Measurements from ENCODE around the gene NINJ1. TPM values are rescaled to one million over a fixed set of nuclear protein-coding genes. Genes with fewer than 3 reads are reported as not detected.
A peak's percentile ranks its signal among the peaks of the same experiment; 100 is the strongest.
"Not testable (repeated sequence)": the region's sequence is repeated elsewhere in the genome, so short reads cannot be mapped to it uniquely, and the experiment has no call there.

NINJ1 gene
- total RNA-seq, 1 donor from 2014 or later, result 53.5 TPM

DNA sequence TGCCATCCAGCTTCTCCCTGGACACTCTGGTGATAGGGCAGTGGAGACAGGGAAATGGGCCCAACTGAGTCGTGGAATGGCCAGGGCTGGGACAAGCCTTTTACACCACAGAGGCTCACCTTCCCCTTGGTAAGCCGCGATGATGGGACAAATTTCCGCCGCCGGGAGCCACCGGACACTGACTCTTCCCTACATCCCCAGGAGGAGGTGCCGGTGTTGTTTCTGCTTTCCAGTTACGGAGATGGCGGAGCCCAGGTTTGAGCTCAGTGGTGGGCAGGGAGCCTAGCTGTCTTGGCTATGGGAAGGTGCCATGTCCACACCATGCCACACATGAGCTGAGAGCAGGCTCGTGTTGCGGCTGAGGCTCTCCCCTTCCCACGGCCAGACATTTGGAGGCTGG lies 30.0 kb upstream of the NINJ1 start:
- DNase-seq (ENCODE audit: low spot score) (no peak), ATAC-seq (no peak)
- intact Hi-C loops (cut with DNase I), result loop anchor here (5.0 kb wide), 1 partner anchor 138 kb away; no protein-coding TSS in a partner anchor

DNA sequence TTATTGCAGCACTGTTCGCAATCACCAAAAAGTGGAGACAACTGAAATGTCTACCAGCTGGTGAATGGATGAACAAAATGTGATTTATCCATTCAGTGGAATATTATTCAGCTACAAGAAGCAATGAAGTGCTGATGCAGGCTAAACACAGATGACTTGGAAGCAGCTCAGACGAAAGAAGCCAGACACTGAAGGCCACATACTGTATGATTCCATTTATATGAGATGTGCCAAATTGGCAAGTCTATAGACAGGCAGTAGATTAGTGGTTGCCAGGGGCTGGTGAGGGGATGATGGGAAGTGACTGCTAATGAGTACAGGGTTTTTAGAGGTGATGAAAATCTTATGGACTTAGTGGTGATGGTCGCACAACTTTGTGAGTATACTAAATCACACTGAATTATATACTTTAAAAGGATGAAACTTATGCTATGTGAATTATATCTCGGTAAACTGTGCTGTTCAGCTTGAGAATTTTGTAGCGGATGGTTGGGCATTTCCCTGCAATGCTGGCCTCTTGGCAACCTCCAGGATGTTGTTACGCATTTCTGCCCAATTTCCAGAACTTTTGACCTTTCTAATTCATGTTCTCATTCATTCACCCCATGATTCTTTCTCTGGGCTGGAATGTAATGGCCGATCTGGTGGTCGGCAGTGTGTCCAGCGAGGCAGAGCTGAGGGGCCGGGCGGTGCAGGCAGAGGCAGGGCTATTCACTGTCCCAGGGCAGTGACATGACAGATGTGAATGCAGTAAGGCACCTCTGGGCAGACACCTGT lies 27.9 kb upstream of the NINJ1 start:
- ATAC-seq (no peak), DNase-seq (ENCODE audit: low spot score) (no peak)
- intact Hi-C loops (cut with DNase I), result loop anchor here (5.0 kb wide), 1 partner anchor 140 kb away; no protein-coding TSS in a partner anchor

DNA sequence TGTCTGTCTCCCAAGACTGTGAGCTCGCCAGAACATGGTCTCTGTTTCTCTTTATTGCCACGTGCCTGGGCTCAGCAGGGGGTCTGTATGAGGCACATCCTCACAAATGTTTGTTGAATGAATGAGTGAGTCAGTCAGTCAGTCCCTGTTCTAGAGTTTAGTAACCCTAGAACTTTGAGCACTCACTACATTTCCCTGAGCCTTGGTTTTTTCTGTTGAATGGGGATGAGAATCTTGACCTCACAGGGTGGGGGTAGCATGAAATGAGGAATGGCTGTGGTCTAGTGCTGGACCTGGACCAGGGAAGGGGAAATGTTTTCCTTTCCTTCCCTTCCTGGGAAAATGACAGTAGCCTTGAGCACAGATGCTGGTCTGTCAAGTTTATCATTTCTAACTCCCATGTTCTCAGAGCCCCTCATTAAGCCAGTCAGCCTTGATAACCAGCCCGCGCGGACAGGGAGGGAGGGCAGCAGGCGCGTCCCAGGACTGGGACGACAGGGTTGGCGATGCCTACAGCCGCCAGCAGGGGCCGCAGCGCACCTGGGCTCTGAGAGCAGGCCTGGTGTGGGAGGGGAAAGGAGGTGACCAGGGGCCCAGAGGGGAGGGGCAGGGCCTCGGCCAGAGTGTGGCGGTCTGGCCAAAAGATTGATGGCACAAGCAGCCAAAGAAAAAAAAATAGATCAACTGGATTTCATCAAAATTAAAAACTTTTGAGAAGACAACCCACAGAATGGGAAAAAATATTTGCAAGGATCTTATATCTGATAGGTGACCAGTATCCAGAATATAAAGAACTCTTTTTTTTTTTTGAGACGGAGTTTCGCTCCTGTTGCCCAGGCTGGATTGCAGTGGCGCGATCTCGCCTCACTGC lies 25.8 kb upstream of the NINJ1 start:
- ATAC-seq (peak; percentile 99), DNase-seq (ENCODE audit: low spot score) (peak; percentile 93)

DNA sequence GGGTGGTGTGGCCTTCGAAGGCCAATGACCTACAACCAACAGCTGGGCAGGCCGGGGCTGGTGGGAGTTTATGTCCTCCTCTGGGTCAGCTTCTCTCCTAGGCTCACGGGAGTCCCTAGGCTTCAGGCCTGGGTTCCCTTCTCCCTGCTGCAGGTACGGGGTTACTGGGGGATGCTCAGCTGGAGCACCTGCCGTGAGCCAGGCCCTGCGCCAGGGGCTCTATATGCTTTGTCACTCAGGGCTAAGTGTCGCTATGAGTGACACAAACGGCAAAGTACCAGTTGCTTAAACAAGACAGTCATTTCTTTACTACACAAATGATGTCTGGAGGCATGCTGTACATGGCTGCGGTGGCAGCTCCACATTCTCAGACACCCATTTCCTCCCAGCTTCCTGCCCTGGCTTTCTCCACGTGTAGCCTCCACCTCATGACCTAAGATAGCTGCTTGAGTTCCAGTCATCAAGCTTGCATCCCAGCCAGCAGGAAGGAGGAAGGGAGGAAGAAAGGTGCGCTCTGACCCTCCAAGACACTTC lies 22.5 kb upstream of the NINJ1 start:
- ATAC-seq, result no peak
- DNase-seq (ENCODE audit: low spot score), result no peak
- intact Hi-C loops (cut with DNase I), result no loop called here

More for the DNA sequence above, 25.8 kb upstream of the NINJ1 start:
- intact Hi-C loops (cut with DNase I), result loop anchor here (5.0 kb wide), 1 partner anchor 142 kb away; no protein-coding TSS in a partner anchor

DNA sequence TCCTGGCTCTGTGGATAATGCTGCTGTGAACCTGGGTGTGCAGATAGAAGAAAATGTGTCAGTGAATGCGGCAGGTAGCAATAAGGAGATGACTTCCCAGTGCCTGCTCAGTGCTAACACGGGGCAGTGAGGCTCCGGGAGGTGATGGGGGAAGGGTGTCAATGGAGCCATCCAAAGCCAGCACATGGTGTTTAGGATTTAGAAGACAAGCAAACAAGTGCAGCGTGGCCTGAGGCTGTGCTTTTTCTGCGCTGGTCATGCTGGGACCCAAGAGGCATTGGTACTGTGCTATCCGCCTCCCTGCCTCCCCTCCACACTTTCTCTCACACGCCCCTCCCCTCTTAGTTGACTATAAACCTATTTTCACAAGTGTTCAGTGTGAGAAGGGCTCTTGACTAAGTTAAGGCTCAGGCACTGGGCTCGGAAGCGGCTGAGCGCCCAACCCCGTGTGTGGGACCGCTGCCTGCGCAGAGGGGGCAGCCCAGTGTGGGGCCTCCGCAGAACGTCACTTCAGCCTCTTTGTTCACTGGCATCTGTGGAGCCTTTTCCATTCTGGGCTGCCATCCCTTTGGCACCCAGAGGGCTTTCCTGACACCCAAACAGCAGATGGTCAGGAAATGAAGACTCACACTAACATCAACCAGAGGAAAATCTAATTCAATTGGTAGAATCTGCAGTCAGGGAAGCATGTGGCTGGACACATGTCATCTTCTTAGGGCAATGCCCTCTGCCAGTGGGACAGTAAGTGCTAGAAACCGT lies 21.8 kb upstream of the NINJ1 start:
- DNase-seq (ENCODE audit: low spot score) (no peak), ATAC-seq (no peak)
- intact Hi-C loops (cut with DNase I), result no loop called here

DNA sequence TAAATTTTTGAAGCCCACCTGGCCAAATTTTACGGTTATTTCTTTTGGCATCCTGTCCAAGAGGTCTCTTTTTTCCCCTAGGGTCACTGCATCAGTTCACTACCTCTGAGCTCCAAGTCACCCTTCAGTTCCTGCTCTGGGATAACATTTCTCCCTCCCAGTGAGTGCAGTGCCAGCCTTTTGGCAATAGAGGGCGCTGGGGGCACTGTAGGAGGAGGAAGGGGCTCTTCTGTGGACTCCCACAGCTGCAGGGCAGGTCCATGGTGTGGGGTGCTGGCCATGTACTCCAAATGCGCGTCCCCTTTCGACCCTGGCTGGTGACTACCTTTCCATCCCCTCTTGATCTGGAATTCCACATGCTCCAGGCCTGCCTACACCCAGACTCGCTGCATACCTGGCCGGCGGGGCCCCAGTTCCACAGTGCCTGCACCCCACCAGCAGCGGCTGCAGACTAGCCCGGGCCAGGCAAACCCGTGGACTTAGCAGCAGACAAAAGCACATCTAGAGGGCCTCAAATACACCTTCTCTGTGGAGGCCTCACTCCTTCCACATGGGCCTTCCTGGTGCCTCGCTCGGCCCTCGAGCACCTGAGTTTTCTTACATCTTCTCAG lies 20.3 kb upstream of the NINJ1 start:
- DNase-seq (ENCODE audit: low spot score) (no peak), ATAC-seq (no peak)
- intact Hi-C loops (cut with DNase I), result no loop called here

DNA sequence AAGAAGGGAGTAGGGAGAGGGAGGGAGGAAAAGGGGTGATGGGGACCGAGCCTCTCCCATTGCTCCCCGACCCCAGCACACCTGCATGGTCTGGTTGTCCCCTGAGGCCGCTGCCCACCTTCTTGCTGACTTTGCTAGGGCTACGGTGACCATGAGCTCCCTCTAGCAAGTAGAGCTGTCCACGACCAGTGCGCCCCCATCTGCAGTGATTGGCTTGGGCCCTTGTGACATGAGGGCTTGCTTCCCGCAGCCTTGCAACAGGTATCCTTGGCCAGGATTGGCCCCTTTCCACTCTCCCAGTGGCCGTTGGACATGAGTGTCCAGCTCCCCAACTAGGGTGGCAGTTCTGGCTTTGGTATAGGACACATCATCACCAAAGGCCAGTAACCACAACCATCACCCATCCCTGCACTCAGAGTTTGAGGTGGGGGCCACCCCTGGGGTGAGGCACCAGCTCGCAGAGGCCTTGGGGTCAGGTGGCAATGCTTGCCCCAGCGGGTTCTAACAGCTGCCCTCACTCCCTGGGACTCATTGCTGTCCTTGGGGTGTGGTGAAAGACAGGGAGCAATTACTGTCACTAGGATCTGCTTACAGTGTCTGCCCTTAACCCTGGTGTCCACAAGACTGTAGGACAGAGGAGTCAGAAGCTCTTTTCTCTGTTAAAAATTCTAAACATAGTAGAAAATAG lies 17.2 kb upstream of the NINJ1 start:
- DNase-seq (ENCODE audit: low spot score), result no peak
- intact Hi-C loops (cut with DNase I), result no loop called here

DNA sequence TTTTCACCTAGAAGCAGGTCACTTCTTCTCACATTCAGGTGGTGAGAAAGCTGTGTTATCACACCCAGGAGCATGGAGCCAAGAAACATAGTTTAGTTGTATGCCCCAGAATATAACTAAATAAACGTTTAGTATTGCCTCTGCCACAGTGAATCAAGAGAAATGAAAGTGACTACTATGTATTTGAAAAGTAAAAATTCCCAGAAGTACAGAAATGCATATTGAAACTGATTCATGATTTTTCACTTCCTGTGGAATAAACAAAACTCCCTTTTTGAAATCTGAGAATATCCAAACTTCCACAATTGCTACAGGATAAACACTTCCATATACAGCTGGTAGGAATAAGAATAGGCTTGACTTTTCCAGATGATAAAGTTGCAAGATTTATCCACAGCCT lies 15.3 kb upstream of the NINJ1 start:
- no peak for ATAC-seq
- no peak for DNase-seq (ENCODE audit: low spot score)
- intact Hi-C loops (cut with DNase I), result no loop called here

More for the DNA sequence above, 17.2 kb upstream of the NINJ1 start:
- ATAC-seq, result no peak

DNA sequence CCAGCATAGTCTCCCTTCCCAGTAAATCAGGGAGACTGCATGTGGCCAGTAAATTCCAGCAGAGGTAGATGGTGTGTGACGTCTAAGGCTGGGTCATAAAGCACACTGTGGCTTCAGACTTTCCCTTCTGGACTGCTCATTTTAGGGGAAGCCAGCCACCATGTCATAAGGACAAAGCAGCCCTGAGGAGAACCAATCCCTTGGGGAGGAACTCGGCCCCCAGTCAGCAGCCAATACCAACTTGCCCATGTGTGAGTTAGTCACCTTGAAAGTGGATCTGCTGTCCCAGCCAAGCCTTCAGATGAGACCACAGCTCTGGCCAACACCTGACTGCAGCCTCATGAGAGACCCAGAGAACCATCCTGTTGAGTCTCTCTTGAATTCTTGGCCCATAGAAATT lies 14.7 kb upstream of the NINJ1 start:
- no peak for ATAC-seq
- intact Hi-C loops (cut with DNase I), result no loop called here
- DNase-seq (ENCODE audit: low spot score), result no peak

DNA sequence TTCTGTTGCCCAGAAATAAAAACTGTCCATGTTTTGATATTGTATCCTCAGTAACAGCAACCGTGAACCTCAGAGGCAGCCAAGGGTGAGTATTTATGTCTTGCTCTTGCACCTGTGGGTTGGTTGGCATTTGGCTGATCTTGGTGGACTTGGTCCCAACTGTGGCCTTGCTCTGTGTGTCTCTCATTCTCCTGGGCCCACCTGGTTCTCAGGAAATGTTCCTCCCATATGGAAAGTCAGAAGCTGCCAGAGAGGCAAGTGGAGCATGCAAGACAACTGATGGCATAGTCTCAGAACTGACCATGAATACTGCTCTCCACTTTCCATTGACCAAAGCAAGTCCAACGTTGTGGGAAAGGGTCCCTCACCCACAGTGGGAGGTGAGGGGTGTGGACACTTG lies 13.6 kb upstream of the NINJ1 start:
- intact Hi-C loops (cut with DNase I), result no loop called here
- ATAC-seq, result no peak
- no peak for DNase-seq (ENCODE audit: low spot score)

DNA sequence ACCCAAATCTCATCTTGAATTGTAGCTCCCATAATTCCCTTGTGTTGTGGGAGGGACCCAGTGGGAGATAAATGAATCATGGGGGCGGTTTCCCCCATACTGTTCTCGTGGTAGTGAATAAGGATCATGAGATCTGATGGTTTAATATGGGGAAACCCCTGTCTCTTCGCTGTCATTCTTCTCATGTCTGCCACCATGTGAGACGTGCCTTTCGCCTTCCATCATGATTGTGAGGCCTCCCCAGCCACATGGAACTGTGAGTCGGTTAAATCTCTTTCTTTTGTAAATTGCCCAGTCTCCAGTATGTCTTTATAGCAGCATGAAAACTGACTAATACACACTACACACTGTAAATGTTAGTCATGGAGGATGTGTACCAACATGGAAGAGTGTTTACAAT lies 12.6 kb upstream of the NINJ1 start:
- ATAC-seq; intact Hi-C loops (cut with DNase I); DNase-seq (ENCODE audit: low spot score): not testable (repeated sequence)

DNA sequence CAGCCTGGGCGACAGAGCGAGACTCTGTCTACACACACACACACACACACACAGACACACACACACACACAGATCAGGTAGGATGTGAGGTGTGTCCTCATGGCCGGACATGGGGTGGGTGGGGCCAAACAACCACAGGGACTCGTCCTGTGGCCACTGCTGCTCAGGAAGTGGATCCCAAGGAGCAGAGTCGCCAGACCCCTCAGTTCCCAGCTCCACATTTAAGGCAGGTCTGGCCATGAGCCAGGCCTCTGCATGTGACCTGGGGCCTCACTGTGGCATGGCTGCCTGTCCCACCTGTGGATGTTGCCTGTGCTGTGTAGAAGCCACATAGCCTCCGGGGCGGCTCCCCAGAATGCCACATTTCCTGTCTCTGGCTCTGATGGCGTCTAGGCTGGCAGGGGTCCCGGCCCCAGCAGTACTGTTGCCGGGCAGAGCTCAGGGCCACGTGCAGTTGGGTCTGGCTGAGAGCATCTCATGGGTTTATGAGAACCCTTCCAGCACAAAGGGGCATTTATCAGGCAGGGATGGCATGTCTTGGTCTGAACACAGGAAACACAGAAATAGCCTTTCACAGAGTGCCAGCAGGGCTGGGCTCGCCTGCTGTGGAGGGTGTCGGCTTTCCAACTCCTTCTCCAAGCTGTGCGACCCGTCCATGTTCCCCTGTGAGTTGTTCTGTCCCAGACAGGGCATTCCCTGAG lies 9.9 kb upstream of the NINJ1 start:
- DNase-seq (ENCODE audit: low spot score) (no peak), ATAC-seq (peak; percentile 77)
- intact Hi-C loops (cut with DNase I), result no loop called here

DNA sequence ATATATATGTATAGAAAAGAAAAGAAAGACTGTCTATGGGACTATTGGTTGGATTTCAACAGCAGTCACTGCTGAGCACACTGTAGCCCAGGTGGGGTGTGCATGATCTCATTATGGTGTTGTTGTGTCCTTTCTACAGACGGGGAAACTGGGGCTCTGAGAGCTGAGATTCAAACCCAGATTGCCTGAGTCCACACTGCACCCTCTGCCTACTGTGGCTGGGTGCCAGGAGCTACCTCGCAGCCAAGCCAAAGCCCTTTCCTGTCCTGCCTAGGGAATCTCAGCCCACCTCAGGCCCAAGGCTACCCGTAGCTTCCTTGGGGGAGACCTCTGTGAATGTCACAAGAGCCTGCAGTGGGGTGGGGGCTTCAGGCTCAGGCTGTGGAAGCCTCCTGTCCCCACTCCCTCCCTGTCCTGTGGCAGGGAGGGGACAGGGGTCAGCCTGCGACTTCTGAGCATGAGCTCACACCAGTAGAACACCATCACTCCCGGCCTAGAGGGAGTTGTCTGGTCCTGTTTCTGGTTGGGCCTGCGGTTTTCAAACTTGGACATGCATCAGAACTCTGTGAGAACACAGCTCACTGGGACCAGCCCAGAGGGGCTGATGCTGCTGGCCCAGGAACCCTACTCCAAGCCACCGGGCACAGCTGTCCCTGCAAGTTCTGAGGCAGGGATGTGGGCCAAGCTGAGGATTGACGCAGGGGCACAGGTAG lies 7.9 kb upstream of the NINJ1 start:
- peak; percentile 60 for ATAC-seq

DNA sequence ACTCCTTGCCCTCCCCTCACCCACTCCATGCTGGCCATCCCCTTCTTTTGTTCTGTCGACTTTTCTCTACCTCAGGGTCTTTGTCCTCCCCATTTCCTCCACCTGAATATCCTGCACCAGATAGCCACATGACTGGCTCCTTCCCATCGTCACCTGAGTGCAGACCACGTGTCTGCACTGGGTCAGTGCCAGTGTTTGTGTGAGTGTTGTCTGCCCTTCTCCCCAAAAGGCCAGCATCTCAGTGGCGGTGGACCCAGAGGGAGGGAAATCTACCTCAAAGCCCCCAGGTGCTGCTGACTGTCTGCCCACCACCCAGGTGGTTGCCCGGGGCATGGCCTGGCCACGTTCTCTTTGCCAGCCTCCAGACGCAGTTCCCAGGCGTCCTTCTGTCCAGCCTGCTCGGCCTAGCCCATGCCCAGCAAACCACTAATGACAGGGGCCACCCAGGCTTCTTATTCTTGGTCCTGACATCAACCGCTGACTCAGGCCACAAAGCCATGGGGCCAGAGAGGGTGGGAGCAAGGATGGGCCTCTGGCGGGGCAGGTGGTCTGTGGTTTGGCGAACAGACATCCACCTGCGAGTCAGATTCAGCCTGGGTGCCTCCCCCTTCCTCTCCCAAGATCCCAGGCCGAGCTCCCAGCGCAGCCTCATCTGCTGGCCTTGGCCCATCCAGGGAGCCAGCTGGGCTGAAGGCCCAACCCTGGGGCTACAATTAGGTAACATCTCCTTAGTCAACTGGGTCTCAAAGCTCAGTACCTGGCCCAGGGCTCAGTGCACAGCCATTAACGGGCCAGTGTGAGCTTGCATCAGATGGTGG lies 5.5 kb upstream of the NINJ1 start:
- ATAC-seq (no peak), DNase-seq (ENCODE audit: low spot score) (no peak)
- intact Hi-C loops (cut with DNase I), result no loop called here

More for the DNA sequence above, 7.9 kb upstream of the NINJ1 start:
- intact Hi-C loops (cut with DNase I), result no loop called here
- DNase-seq (ENCODE audit: low spot score), result no peak

DNA sequence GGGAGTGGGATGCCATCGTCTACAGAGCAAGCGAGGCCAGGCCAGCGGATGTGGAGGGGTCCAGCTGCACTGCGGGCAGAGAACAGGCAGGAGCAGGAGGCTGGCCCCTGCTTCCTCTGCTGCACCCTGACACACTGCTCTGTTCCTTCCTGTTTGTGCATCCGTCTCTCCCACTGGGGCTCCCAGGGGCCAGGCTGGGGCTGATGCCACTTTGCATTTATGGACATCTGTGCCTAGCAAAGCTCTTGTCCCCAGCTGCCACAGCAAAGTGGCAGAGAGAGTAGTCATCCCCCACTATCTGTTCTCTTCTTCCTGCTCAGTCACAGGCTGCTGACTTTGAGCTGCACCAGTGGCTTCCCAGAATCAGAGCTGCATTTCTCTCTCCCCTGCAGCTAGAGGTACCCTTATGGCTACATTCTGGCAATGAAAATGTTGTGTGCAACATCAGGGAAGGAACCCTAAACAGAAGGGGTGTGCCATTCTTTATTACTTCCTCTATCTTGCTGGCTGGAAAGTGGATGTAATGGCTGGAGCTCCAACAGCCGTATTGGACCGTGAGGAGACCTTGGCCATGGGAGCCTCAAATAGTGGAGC lies 4.2 kb upstream of the NINJ1 start:
- ATAC-seq, result no peak
- no peak for DNase-seq (ENCODE audit: low spot score)
- intact Hi-C loops (cut with DNase I), result no loop called here

DNA sequence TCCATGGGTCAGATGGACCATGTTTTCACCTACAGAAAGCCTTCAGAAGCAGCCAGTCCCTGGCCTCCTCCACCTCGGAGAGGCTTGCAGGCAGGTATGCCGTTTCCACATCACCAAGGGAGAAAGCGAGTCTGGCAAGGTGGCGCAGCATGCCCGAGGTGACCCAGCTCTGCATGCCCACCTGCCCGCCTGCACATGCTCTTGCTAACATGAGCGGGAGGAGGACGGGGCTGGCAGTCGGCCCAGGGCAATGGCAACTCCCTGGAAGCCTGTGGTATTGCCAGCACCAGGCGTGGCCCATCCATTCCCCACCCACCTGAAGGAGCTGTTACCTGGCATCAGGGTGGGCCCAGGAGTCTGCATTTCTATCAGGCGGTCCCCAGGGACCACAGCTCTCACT lies 3.3 kb upstream of the NINJ1 start:
- intact Hi-C loops (cut with DNase I), result no loop called here
- DNase-seq (ENCODE audit: low spot score), result no peak
- ATAC-seq, result no peak
